Adrenal gland (tissue), 5 donors: ENCODE results near the gene GRIK1.

Experiments used
- POLR2A ChIP-seq, 2 donors: fragments of 450-650 bp; IDR thresholded peaks; one replicate each; pipeline ENCODE4 v1.6.1; 2017; ENCODE audit warnings: antibody characterized with exemption in 2 of 2, mild to moderate bottlenecking in 2 of 2, moderate library complexity in 1 of 2
- TF ChIP-seq, protein P1 (sequence below), 6 experiments: fragments of 450-650 bp in 4 of 6; fragments of 200-600 bp in 2 of 6; sonication (generic) in 1 of 6; IDR thresholded peaks; 1 replicate in 5 of 6; 2 replicates in 1 of 6; pipeline versions ENCODE4 v1.5.1 to v1.8.0; 2016 to 2021; ENCODE audit warnings: antibody characterized with exemption in 6 of 6, mild to moderate bottlenecking in 2 of 6, moderate library complexity in 1 of 6
- donor health status: DM: no; HTN: no; CAD: no.

DNA sequence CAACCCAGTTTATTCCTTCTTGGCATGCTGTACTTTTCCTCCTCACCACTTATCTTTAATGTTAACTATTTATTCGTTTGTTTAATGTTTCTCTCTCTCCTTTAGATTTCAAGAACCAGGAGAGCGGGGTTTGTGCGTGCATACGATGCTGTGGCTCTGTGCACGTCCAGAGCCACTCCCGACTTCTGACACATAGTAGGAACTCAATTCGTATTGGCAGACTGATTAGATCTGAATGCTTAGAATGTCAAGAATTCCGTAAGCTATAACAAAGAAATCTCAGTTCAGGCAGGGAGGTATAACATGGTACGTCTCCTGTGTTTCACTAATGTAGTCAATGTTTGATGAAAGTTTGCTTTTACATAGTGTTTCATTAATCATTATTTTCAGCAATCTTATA, 7.3 kb upstream of the GRIK1 start:
- TF ChIP-seq, protein P1, sequence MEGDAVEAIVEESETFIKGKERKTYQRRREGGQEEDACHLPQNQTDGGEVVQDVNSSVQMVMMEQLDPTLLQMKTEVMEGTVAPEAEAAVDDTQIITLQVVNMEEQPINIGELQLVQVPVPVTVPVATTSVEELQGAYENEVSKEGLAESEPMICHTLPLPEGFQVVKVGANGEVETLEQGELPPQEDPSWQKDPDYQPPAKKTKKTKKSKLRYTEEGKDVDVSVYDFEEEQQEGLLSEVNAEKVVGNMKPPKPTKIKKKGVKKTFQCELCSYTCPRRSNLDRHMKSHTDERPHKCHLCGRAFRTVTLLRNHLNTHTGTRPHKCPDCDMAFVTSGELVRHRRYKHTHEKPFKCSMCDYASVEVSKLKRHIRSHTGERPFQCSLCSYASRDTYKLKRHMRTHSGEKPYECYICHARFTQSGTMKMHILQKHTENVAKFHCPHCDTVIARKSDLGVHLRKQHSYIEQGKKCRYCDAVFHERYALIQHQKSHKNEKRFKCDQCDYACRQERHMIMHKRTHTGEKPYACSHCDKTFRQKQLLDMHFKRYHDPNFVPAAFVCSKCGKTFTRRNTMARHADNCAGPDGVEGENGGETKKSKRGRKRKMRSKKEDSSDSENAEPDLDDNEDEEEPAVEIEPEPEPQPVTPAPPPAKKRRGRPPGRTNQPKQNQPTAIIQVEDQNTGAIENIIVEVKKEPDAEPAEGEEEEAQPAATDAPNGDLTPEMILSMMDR (IDR thresholded peaks at IDR 0.05), result no peak
- TF ChIP-seq POLR2A (IDR thresholded peaks at IDR 0.05), result no peak
